ENCODE measurements around the gene GPR152. TPM values are rescaled to one million over a fixed set of nuclear protein-coding genes. Genes with fewer than 3 reads are reported as not detected.
"Not testable (repeated sequence)": the region's sequence is repeated elsewhere in the genome, so short reads cannot be mapped to it uniquely, and the experiment has no call there.

The GPR152 gene
- polyA plus RNA-seq, 2 donors = not detected

DNA sequence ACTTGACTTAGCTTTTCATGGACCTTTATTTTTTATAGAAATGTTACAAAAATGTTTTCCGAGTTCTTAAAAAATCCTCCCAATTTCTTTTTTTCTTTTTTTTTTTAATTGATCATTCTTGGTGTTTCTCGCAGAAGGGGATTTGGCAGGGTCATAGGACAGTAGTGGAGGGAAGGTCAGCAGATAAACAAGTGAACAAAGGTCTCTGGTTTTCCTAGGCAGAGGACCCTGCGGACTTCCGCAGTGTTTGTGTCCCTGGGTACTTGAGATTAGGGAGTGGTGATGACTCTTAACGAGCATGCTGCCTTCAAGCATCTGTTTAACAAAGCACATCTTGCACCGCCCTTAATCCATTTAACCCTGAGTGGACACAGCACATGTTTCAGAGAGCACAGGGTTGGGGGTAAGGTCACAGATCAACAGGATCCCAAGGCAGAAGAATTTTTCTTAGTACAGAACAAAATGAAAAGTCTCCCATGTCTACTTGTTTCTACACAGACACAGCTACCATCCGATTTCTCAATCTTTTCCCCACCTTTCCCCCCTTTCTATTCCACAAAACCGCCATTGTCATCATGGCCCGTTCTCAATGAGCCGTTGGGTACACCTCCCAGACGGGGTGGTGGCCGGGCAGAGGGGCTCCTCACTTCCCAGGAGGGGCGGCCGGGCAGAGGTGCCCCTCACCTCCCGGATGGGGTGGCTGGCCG, 25.0 kb upstream of the GPR152 start:
- not testable (repeated sequence) for H3K27ac ChIP-seq (ENCODE audit: low read depth in 2 of 2, low read length in 1 of 2); H3K4me3 ChIP-seq (ENCODE audit: low read depth in 1 of 2, low read length in 2 of 2); H3K4me1 ChIP-seq (ENCODE audit: control insufficient read depth in 2 of 2, insufficient read depth in 2 of 2, low read length in 1 of 2); H3K9me3 ChIP-seq (ENCODE audit: control insufficient read depth in 2 of 2, insufficient read depth in 1 of 2, low read depth in 1 of 2, low read length in 1 of 2); H3K27me3 ChIP-seq (ENCODE audit: control insufficient read depth in 1 of 2, insufficient read depth in 2 of 2, low read length in 2 of 2); H3K36me3 ChIP-seq (ENCODE audit: control insufficient read depth in 2 of 2, insufficient read depth in 2 of 2, low read length in 1 of 2)
- WGBS, 2 donors = 84 to 85% methylated on average over 12 to 13 of the region's 16 CpGs

DNA sequence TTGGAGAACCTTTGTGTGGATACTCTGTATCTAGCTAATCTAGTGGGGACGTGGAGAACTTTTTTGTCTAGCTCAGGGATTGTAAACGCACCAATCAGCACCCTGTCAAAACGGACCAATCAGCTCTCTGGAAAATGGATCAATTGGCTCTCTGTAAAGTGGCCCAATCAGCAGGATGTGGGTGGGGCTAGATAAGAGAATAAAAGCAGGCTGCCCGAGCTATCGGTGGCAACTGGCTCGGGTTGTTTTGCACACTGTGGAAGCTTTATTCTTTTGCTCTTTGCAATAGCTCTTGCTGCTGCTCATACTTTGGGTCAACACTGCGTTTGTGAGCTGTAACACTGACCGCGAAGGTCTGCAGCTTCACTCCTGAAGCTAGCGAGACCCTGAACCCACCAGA, 24.2 kb upstream of the GPR152 start:
- WGBS, 2 donors = 79 to 85% methylated on average over 10 of the region's 10 CpGs
- H3K9me3 ChIP-seq (ENCODE audit: control insufficient read depth in 2 of 2, insufficient read depth in 1 of 2, low read depth in 1 of 2, low read length in 1 of 2); H3K4me1 ChIP-seq (ENCODE audit: control insufficient read depth in 2 of 2, insufficient read depth in 2 of 2, low read length in 1 of 2); H3K27me3 ChIP-seq (ENCODE audit: control insufficient read depth in 1 of 2, insufficient read depth in 2 of 2, low read length in 2 of 2); H3K4me3 ChIP-seq (ENCODE audit: low read depth in 1 of 2, low read length in 2 of 2); H3K27ac ChIP-seq (ENCODE audit: low read depth in 2 of 2, low read length in 1 of 2); H3K36me3 ChIP-seq (ENCODE audit: control insufficient read depth in 2 of 2, insufficient read depth in 2 of 2, low read length in 1 of 2): not testable (repeated sequence)

DNA sequence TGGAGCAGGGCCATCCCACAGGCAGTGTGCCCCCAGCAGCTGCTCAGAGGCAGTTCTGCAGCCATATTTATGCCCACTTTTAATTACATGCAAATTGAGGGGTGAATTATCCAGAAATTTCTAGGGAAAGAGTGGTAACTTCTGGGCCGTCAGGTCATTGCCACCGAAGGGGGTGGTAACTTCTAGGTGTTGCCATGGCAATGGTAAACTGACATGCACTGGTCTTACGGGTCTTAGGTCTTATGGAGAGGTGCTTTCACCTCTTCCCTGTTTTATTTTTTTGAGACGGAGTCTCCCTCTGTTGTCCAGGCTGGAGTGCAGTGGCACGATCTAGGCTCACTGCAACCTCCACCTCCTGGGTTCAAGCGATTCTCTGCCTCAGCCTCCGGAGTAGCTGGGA, 20.4 kb upstream of the GPR152 start:
- H3K9me3 ChIP-seq (ENCODE audit: control insufficient read depth in 2 of 2, insufficient read depth in 1 of 2, low read depth in 1 of 2, low read length in 1 of 2) = no peaks in the 10 kb centered on the region
- H3K27me3 ChIP-seq (ENCODE audit: control insufficient read depth in 1 of 2, insufficient read depth in 2 of 2, low read length in 2 of 2) = no peaks in the 10 kb centered on the region
- 80 to 82% methylated on average over 7 of the region's 7 CpGs for WGBS, 2 donors

DNA sequence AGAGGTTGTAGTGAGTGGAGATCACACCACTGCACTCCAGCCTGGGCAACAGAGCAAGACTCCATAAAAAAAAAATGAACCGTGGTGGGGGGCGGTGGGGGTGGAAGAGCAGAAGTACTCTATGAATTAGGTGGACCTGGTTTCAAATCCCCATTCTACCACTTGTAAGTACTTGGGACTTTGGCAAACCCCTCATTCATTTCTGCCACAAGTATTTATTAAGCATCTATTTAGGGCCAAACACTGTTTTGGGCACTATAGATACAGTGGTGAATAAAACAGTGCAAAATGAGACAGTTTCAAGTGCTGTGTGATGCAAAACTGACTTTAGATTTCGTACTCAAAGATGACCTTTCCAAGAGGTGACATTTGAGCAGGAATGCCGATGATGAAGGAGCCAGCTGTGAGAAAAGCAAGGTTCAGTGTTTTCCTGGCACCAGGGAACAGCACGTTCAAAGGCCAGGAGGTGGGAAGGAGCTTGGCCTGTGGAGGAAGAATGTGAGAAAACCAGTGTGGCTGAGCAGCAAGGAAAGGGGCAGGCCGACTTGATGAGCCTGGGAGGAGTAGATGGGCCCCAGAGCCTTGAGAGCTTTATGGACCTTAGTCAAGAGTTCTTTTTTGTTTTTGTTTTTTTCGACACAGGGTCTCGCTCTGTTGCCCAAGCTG, 17.9 kb upstream of the GPR152 start:
- Histone ChIP-seq H3K27ac (ENCODE audit: low read depth in 2 of 2, low read length in 1 of 2) (no peak overlapping the region), H3K4me1 (ENCODE audit: control insufficient read depth in 2 of 2, insufficient read depth in 2 of 2, low read length in 1 of 2) (peaks cover 6 to 10% of the 10 kb centered on the region in 2 donors), H3K9me3 (ENCODE audit: control insufficient read depth in 2 of 2, insufficient read depth in 1 of 2, low read depth in 1 of 2, low read length in 1 of 2) (no peaks in the 10 kb centered on the region), H3K36me3 (ENCODE audit: control insufficient read depth in 2 of 2, insufficient read depth in 2 of 2, low read length in 1 of 2) (peaks cover 0 to 6% of the 10 kb centered on the region in 2 donors), H3K27me3 (ENCODE audit: control insufficient read depth in 1 of 2, insufficient read depth in 2 of 2, low read length in 2 of 2) (no peaks in the 10 kb centered on the region), H3K4me3 (ENCODE audit: low read depth in 1 of 2, low read length in 2 of 2) (no peak overlapping the region)
- WGBS, 2 donors = 80 to 82% methylated on average over 8 of the region's 8 CpGs

More for the DNA sequence above, 20.4 kb upstream of the GPR152 start:
- peaks cover 2% of the 10 kb centered on the region in 2 donors for H3K4me1 ChIP-seq (ENCODE audit: control insufficient read depth in 2 of 2, insufficient read depth in 2 of 2, low read length in 1 of 2)
- H3K4me3 ChIP-seq (ENCODE audit: low read depth in 1 of 2, low read length in 2 of 2) = no peak overlapping the region
- no peak overlapping the region for H3K27ac ChIP-seq (ENCODE audit: low read depth in 2 of 2, low read length in 1 of 2)
- no peaks in the 10 kb centered on the region for H3K36me3 ChIP-seq (ENCODE audit: control insufficient read depth in 2 of 2, insufficient read depth in 2 of 2, low read length in 1 of 2)

DNA sequence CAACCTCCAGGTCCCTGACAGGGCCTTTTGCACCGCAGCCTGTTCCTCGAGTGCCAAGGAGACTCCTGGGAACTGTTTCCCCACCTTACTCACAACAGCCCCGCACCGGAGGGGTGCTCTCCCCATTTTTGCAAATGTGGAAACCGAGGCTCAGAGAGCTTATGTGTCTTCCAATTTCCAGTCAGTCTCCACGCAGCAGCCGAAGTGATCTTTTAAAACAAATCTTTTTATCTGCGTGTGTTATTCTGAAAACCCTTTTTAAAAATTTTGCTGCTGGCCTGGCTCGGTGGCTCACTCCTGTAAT, 16.9 kb upstream of the GPR152 start:
- Histone ChIP-seq H3K4me1 (ENCODE audit: control insufficient read depth in 2 of 2, insufficient read depth in 2 of 2, low read length in 1 of 2) (peaks cover 6 to 17% of the 10 kb centered on the region in 2 donors), H3K9me3 (ENCODE audit: control insufficient read depth in 2 of 2, insufficient read depth in 1 of 2, low read depth in 1 of 2, low read length in 1 of 2) (no peaks in the 10 kb centered on the region), H3K27me3 (ENCODE audit: control insufficient read depth in 1 of 2, insufficient read depth in 2 of 2, low read length in 2 of 2) (no peaks in the 10 kb centered on the region), H3K4me3 (ENCODE audit: low read depth in 1 of 2, low read length in 2 of 2) (peak overlapping the region; percentile 59 to 67), H3K36me3 (ENCODE audit: control insufficient read depth in 2 of 2, insufficient read depth in 2 of 2, low read length in 1 of 2) (peaks cover 0 to 6% of the 10 kb centered on the region in 2 donors), H3K27ac (ENCODE audit: low read depth in 2 of 2, low read length in 1 of 2) (peak overlapping the region; percentile 91 to 92)
- 9% methylated on average over 9 of the region's 9 CpGs for WGBS, 2 donors

DNA sequence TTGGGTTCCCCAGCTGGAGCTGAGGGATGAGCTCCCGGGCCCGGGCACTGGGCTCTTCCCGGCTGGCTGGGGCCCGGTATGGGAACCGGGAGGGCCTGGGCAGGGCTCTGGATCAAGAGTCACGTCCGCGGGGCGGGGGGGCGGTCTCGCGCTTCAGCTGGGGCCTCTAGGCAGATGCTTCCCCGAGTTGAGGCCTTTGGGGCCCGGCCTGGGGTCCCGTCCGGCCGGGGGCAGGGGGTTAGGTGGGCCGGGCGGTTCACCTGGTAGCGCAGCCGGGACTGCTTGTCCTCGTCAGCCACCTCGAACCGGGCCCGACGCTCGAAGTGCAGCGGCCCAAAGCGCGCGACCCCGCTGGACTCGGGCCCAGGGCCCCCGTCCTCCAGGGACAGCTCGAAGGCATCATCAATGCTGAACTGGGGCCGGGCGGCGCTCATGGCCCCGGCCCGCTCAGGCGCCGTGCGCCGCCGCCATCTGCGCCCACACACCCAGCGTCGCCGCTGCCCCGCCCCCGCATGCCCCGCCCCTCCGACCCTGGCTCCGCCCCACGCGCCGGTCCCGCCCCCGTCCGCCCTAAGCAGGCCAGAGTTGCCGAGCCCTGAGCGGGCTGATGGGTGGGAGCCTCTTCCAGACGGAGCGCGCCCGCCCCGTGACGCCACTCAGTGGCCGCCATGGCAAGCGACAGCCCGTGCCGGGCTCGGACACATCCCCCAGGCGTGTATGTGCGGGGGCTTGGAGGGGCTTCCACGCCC, 16.4 kb upstream of the GPR152 start, which contains the start of gene TMEM134:
TSS of gene TMEM134 (minus strand) at position 493 of the 749 bp plus-strand sequence. CDS start at position 434, 59 bp downstream.
- H3K9me3 ChIP-seq (ENCODE audit: control insufficient read depth in 2 of 2, insufficient read depth in 1 of 2, low read depth in 1 of 2, low read length in 1 of 2) = no peaks in the 10 kb centered on the region
- peaks cover 6 to 22% of the 10 kb centered on the region in 2 donors for H3K4me1 ChIP-seq (ENCODE audit: control insufficient read depth in 2 of 2, insufficient read depth in 2 of 2, low read length in 1 of 2)
- H3K27ac ChIP-seq (ENCODE audit: low read depth in 2 of 2, low read length in 1 of 2) = peak within 1 kb of the TSS; percentile 91 to 94
- WGBS, 2 donors = 0 to 1% methylated on average over 48 to 76 of the region's 76 CpGs
- H3K4me3 ChIP-seq (ENCODE audit: low read depth in 1 of 2, low read length in 2 of 2) = peak within 1 kb of the TSS; percentile 67 to 74
- H3K36me3 ChIP-seq (ENCODE audit: control insufficient read depth in 2 of 2, insufficient read depth in 2 of 2, low read length in 1 of 2) = peaks cover 0 to 6% of the 10 kb centered on the region in 2 donors
- H3K27me3 ChIP-seq (ENCODE audit: control insufficient read depth in 1 of 2, insufficient read depth in 2 of 2, low read length in 2 of 2) = no peaks in the 10 kb centered on the region

DNA sequence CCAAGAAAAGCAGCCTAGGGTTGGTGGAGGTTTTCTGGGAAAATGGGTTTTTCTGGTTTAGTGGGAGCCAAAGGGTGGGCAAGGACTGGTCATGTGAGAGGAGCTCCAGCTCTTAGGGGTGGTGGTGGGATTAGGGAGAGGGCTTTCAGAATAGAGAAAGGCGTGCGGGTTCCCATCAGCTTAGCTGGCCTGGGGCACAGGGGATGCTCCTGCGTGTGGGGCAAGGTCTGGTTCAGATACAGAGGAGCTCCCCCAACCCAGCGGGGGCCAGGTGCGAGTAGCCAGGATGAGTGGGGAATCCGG, 15.9 kb upstream of the GPR152 start:
- WGBS, 2 donors = 0 to 4% methylated on average over 6 of the region's 6 CpGs
- peaks cover 0 to 6% of the 10 kb centered on the region in 2 donors for H3K36me3 ChIP-seq (ENCODE audit: control insufficient read depth in 2 of 2, insufficient read depth in 2 of 2, low read length in 1 of 2)
- H3K27ac ChIP-seq (ENCODE audit: low read depth in 2 of 2, low read length in 1 of 2) = peak overlapping the region; percentile 91 to 94
- H3K4me3 ChIP-seq (ENCODE audit: low read depth in 1 of 2, low read length in 2 of 2) = peak overlapping the region; percentile 67 to 74
- peaks cover 6 to 25% of the 10 kb centered on the region in 2 donors for H3K4me1 ChIP-seq (ENCODE audit: control insufficient read depth in 2 of 2, insufficient read depth in 2 of 2, low read length in 1 of 2)
- H3K9me3 ChIP-seq (ENCODE audit: control insufficient read depth in 2 of 2, insufficient read depth in 1 of 2, low read depth in 1 of 2, low read length in 1 of 2) = no peaks in the 10 kb centered on the region
- H3K27me3 ChIP-seq (ENCODE audit: control insufficient read depth in 1 of 2, insufficient read depth in 2 of 2, low read length in 2 of 2) = no peaks in the 10 kb centered on the region

DNA sequence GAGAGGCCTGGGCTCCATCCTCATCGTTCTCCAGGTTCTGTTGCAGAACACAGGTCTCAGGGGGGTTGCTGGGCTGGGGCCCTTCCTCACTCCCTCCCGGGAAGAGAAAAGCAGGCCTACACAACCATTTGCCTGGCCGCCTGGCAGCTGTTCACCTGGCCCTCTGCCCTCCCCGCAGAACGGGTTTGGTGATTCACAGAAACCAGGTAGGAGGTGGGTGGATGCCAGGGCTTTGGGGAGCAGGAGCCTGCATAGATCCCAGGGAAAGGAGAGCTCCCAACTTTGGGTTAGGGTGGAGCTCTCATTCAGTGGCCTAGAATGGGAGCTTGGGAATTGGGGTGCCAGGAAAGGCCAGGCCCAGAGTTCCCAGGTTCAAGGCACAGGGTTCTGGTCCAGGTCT, 15.5 kb upstream of the GPR152 start:
- peak overlapping the region; percentile 91 to 94 for H3K27ac ChIP-seq (ENCODE audit: low read depth in 2 of 2, low read length in 1 of 2)
- no peaks in the 10 kb centered on the region for H3K27me3 ChIP-seq (ENCODE audit: control insufficient read depth in 1 of 2, insufficient read depth in 2 of 2, low read length in 2 of 2)
- peak overlapping the region; percentile 67 to 74 for H3K4me3 ChIP-seq (ENCODE audit: low read depth in 1 of 2, low read length in 2 of 2)
- H3K36me3 ChIP-seq (ENCODE audit: control insufficient read depth in 2 of 2, insufficient read depth in 2 of 2, low read length in 1 of 2) = peaks cover 0 to 6% of the 10 kb centered on the region in 2 donors
- no peaks in the 10 kb centered on the region for H3K9me3 ChIP-seq (ENCODE audit: control insufficient read depth in 2 of 2, insufficient read depth in 1 of 2, low read depth in 1 of 2, low read length in 1 of 2)
- WGBS, 2 donors = 17 to 22% methylated on average over 5 of the region's 5 CpGs
- H3K4me1 ChIP-seq (ENCODE audit: control insufficient read depth in 2 of 2, insufficient read depth in 2 of 2, low read length in 1 of 2) = peaks cover 6 to 25% of the 10 kb centered on the region in 2 donors

DNA sequence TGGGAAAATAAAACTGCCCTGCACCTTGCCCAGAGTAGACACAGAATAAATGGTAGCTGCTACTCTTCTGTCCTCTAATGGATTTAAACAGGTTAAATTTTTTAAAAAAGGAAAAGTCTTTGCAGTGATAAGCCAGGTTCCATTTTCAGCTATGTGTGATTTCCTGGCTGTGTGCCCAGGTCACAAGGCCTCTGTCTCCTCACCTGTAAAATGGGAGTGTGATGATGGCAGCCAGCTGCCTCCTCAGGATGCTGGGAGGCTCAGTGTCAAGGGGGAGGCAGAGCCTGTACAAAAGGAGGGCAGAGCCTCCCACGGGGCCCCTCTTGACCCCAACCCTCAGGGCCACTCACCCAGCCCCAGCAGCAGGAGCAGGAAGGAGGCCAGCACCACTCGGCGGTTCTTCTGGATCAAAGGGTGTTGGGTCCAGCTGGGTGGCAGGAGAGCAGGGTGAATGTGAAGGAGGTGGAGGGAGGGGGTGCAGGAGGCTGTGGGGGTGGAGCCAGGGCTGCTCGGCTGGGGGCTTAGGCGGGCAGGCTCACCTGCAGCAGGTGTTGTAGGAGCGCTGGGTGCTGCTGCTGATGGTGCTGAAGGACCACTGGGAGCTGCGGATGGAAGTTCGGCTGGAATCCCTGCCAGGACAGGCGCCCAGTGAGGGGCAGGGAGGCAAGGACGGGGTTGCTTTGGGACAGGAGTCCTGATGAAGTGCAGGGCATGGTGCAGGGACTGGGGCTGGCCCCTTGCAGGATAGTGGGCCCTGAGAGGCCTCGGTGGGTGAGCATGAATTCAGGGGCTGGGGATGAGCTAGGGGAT, 14.6 kb upstream of the GPR152 start:
- H3K4me3 ChIP-seq (ENCODE audit: low read depth in 1 of 2, low read length in 2 of 2) = peak overlapping the region; percentile 48 to 67
- H3K36me3 ChIP-seq (ENCODE audit: control insufficient read depth in 2 of 2, insufficient read depth in 2 of 2, low read length in 1 of 2) = peaks cover 0 to 6% of the 10 kb centered on the region in 2 donors
- H3K9me3 ChIP-seq (ENCODE audit: control insufficient read depth in 2 of 2, insufficient read depth in 1 of 2, low read depth in 1 of 2, low read length in 1 of 2) = no peaks in the 10 kb centered on the region
- H3K27me3 ChIP-seq (ENCODE audit: control insufficient read depth in 1 of 2, insufficient read depth in 2 of 2, low read length in 2 of 2) = no peaks in the 10 kb centered on the region
- H3K4me1 ChIP-seq (ENCODE audit: control insufficient read depth in 2 of 2, insufficient read depth in 2 of 2, low read length in 1 of 2) = peaks cover 6 to 25% of the 10 kb centered on the region in 2 donors
- WGBS, 2 donors = 52 to 56% methylated on average over 11 of the region's 11 CpGs
- peak overlapping the region; percentile 91 to 94 for H3K27ac ChIP-seq (ENCODE audit: low read depth in 2 of 2, low read length in 1 of 2)
